Stimulated activated CD8-positive, alpha-beta memory T cell treated with anti-CD3 and anti-CD28 coated beads, Interleukin-15, amount 100 ng/mL, for 48 hours (primary cell): Measurements from ENCODE around the gene SLC23A3.

ENCODE experiments used
- DNase-seq, 2 donors: peaks; one replicate each; pipeline ENCODE4 v3.0.0-alpha.2; 2020; ENCODE audit warnings: low read depth in 2 of 2

SLC23A3 gene

DNA sequence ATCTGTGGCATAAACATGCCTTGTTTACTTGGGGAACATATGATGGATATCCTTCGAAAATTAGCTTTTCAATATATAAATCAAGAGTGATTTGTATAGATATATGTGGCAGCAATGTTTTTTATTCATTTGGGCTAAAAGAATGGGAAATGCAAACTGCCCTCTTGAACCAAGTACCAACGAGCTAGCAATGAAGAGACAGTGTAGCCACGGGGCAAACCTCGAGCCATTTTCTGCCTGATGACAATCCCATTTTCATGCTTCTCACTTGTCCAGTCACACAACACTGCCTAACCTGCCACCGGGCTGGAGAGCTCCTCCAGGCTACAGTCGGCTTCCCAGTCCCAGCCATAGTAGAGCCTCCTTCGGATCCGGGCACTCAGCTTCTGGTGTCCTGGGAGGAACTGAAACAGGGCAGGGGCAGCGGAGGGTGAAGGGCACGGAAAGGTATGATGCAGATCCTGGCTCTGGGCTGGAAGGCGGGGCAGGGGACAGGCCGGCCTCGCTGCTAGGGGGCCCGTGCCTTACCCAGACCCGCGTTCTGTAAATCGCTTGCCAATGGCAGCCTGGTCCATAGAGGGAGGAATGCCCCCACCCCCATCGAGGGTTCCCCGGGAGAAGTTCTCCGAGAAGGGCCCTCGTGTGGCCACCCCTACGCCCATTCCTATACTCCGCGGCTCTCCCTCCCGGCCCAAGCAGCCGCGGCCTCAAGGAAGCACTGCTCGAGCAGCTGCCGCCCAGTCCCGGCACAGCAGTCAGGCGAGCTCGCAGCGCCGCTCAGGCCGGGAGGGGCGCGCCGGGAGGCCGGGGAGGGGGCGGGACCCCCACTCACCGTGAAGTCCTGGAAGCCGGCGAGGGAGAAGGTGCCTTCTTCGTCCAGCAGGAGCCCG lies 6.3 kb upstream of the SLC23A3 start:
- DNase-seq = no peak

DNA sequence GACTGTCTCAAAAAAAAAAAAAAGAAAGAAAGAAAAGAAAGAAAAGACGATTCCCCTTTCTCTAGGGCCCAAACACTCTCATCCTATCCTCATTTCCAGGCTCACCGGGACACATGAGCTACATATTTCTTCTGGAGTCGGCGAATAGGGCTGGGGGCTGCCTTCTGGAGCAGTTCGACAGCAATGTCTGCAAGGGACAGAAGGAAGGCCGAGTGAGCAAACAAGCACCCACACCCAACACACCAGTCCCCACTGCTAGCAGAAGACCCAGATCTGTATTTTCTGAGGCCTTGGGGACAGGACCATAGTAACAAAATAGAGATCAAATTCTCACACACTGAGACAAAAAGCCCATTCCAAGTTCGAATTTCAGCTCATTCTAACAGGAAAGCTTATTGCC lies 5.7 kb upstream of the SLC23A3 start:
- DNase-seq = no peak

DNA sequence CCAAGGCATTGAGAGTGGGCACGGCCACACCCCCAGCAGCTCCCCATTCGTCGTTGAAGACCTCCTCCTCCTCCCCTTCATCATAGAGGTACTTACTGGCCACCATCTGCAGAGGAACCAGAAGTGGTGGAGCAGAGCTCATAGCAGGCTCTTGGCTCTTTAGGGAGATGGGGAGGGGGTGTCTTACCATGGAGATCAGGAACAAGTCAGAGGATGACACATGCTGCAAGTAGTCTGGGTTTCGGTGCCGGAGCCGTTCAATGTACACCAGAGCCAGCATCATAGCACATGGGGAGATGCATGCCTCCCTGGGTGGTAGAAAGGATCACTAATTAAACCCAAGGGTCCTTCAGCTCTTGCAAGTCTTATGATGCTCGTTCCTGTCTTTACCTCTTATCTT lies 5.0 kb upstream of the SLC23A3 start:
- DNase-seq = no peak

DNA sequence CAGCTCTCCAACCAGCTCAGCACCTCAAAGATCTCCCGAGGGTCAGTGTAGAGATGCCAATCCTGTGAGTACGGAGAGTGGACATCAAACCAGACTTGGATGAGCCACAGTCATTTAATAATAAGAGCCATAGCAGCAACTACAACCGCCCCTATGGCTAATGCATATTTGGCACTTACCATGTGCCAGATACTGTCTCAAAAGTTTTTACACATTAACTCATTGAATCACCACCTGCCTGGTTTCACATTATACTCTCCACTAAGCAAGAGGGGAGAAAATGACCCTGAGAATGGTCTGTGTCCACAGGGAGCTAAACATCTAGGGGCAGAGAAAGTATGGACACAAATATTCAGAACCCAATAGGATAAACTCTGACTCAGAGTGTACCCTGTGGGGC lies 4.3 kb upstream of the SLC23A3 start:
- DNase-seq = no peak

DNA sequence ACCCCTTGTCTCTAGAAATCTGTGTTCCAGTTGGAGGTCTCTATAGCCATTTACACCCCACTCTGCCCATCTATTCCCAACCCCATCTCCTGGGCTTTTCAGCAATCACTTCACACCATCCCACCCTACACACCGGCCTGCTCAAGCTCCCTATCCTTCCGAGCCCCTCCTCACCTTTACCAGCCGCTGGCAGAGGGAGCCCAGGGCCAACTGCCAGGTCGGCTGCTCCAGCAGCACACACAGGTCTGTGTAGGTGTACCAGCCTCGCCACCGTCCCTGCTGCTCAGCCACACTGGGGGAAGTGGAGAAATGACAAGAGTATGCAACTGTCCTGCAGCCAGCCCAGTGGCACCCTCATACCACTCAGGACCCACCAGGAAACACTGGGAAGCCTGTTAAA lies 3.3 kb upstream of the SLC23A3 start:
- DNase-seq = no peak

DNA sequence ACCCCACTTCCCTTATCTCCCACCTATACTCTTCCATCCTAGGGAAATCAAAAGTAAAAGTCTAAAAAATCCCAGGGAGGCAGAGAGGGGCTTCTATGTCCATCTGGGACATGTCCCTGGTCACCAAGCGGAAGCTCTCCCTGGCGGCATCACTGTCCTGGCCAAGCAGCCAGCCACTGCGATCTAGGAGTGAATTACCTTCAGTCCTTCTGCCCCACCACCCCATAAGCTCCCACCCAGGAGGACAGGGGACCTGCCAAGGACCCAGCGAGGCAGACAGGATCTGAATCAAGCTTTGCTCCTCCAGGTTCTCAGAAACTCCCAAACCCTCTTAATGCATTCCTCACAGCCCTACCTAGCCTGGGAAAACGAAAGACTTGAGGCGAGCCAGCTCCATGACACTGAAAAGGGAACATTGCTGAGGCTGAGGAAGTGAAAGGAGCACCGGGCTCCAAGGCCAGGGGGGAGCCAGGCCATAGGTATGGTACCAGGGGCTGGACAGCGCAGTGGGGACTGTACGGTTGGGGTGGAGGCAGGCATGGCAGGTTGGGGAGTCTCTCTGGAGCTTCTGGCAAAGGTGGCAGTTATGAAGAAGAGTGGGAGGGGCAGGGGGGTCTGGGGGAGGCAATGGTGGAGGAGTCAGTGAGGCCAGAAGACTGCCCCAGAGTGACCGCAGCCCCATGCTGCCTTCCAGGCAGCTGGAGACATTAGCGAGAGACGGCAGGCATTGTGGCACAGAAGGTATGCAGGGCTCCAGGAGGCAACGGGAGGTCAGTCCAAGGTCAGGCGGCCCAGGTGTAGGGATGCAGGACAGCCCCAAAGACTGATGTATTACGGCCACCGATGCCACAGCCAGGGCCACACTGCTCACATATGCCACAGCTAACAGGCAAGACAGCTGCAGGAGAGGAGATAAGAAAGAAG lies 2.7 kb upstream of the SLC23A3 start:
- no peak for DNase-seq

DNA sequence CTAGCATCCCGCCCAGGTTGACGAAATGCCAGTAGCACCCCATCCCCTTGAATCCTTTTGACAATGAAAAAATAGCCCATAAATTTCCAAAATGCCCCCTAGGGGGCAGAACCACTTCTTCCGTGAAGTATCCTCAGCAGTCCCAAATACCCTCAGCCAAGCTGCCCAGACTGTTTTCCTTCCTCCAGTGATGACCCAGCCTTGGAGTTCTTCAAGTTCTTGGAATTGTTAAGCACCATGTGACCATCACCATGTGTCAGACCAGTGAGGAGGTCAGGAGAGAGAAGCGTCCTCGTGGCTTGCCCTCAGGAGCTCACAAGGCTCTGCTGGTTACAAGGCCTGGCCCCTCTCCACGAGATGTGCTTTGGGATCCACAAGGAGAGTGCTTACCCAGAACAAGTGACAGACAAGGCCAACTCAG lies 1.4 kb upstream of the SLC23A3 start:
- no peak for DNase-seq

DNA sequence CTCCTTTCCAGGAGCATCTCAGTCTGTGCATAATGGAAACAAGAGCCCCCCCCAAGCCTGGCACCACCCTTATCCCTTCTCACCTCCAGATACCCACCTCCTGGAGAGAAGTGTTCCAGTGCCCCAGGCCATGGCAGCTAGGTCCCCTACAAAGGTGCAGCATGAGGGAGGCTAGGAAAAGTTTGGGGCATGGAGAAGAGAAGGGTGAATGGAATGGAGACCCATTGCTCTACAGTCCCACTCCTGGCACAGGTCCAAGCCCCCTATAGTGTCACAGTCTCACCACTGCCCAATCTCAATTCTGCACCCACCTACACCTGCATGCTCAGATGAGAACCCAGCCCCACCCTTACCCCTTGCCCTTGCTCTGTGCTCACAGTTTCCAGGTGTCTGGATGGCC lies 897 bp downstream of the SLC23A3 start:
- no peak for DNase-seq

DNA sequence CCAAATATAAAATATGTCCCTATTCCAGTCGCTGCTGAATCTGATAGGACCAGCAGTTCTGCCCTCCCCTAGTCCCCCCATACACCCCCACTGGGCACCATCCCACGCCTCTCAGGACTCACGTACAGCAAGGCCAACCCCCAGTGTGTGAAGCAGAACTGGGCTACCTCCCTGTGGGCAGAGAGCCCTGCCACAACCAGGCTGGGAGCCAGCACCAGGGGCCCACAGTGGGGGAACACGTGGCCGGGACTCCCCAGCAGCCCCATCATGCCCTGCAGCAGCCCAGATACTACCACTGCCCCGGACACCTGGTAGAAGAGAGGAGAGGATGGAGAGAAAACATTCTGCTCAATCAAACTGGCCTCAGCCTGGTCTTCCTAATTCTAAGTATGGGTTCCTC lies 1.3 kb downstream of the SLC23A3 start:
- no peak for DNase-seq

DNA sequence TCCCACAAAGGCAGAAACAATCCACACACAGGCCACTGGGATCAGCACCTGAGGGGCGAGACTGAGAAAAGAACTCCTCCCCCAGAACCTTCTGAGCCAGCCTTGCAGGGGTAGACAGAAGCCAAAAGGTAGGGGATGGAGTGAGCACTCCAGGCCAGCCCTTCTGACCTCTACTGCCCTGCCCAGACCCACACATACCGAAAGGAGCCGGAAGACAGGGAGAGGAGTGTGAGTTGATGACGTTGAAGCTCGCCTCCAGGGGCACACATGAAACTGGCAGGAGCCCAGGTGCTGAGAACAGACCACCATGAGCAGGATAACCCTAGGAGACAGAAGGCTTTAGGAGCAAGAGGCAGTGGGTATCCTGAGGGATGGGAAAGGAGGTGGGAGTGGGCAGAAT lies 1.8 kb downstream of the SLC23A3 start:
- no peak for DNase-seq

DNA sequence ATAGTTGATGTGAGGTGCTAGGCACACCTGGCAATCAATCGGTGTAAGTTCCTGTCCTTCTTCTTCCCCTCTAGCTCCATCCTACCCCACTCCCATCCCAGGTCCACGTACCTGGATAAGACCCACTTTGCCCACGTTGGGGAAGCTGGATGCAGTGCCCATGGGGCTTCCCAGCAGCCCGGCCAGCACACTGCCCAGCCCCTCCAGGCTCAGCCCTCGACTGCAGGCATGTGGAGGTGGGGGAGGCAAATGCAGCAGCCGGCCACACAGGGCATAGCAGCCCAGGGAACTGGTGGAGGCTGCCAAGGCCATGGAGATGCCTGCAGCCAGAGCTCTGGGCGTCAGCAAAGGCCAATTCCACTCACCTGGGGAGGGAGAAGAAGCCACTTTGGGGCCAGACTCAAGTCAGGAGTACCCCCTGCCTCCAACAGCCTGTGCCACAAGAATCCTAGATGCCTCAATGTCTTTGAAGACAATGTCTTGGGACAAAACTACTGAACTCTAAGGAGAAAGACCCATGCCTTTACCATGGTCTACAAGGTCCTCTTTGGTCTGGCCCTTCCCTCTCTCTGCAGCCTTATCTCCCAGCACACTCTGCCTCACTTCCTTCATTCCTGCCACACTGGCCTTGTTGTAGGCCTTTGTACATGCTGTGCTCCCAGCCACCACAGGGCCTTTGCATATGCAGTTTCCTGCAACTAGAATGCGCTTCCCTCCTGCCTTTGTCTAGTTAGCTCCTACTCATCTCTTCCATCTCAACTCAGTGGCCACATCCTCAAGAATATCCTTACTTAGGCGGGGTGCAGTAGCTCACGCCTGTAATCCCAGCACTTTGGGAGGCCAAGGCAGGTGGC lies 4.5 kb downstream of the SLC23A3 start:
- DNase-seq = no peak

DNA sequence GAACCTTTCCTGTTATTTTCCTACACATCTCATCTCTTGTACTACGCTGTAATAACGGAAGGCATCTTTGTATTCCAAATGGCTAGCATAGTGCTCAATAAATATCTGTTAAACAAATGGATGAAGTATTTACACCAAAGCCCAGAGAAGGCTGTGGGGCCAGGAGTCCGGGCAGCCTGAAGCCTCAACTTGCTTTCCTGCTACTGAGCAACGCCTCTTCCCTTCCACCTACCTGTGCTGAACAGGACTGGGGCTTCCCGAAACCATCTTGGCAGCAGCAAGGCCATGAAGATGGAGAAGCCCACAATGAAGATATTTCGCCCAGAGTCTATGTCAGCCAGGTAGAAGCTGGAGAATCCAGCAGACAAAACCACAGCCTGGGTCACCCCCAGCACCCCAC lies 6.7 kb downstream of the SLC23A3 start:
- DNase-seq = no peak

DNA sequence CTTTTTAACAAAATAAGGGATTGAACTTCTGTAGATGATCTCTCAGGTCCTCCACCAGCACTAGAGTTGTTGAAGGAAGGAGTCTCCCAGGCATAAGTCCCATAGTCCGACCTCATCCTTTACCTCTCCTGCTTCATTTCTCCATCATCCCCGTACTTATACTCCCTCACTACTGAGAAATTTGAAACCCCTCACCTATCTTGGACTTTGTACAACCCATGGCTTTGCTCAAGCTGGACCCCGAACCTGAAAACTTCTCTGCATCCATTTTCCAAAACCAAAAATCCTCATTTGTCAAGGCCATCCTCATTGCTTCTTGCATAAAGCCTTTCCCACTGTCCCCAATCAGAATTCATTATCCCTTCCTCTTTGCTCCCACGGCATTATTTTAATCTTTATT lies 8.7 kb downstream of the SLC23A3 start:
- no peak for DNase-seq

DNA sequence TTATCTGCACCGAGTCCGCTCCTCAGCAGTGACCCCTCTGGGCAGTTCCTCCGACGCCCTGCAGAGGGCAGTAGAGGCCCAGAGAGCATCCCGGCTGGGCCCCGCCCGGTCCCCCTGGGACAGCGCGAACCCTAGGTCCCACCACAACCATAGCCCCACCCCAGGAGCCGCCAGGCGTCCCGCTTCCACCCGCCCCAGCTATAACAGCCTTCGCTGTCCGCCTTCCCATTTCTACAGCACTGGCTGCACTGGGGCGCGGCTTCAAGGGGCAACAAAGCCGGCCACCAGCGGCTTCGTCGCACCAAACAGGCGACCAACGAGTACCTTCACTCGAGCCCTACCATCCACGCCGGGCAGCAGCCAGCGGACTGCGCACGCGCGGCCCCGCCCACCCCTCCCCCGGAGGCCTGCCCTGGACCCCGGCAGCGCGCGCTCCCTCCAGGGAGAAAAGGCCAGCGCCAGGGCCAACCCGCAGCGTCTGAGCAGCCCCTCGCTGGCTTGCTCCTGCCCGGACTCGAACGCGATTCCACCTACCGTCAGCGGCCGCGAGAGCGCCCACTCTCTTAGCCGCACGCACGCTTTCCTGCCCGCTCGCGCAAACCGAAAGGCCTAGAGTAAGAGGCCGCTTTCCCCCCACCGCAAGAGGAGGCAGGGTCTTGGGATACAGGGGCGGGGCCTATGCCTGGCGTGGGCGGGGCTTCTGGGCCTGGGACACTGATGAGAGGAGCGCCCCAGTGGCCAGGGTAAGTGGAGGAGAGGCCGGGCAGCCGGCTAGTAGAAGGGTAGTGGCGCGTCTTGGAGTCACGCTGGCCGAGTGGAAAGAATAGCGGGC lies 9.4 kb downstream of the SLC23A3 start, which contains the start of gene NHEJ1:
Gene NHEJ1, minus strand, starts transcription at position 630 of the 832 bp plus-strand sequence. CDS start 2,453 bp downstream, outside the sequence.
- peak; percentile 87 to 88 for DNase-seq

DNA sequence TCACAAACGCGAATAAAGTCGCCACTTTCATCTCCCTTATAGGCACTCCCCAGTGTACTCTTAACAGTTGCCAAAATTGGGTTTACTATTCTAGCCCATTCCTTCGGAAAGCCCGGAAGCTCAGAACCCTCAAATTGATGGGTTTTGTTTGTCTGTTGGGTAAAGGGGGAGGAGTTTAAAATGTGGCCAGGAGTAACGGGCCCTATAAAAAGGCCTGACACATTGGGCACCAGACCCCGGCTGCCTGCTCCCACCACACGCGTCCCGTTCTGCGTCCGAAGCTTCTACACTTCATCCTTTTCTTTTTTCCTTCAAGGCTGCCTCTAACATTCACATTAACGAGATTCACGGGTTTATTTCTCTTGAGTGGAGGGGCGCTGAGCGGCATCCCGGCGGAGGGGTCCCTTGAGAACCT lies 10.1 kb downstream of the SLC23A3 start:
- DNase-seq = no peak

DNA sequence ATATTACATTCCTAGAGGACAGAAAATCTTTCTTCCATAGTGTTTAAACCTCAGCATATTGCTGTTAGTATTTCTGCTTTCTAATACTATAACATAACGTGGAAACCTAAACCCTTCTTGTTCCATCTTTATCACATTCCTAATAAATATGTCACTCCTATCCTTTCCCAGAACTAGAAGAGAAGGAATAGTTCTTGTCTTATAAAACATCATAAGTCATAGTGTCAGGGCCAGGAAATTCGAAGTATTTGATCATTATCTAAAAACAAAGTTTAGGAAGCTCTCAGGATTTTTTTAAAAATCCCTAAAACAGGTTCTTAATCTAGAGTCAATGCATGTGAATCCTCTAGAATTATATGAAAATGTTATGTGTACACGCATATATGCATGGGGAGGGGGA lies 11.2 kb downstream of the SLC23A3 start:
- no peak for DNase-seq

DNA sequence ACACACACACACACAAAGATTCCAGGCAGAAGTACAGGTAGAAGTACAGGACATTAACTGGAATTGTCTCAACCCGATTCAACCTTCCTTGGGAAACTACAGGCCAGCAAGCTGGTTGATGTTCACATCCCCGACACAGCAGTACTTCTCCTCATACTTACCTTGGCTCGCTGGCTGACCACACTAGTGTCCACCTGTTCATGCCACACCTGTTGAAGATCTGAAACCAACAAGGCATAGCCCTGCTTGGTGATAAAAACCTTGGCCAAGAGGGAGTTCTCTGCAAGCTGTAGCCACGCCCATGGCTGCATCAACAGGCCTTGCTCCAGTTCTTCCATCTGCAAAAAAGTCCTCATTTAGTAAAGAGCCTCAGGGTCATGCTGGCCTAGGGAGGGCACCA lies 11.8 kb downstream of the SLC23A3 start:
- no peak for DNase-seq

DNA sequence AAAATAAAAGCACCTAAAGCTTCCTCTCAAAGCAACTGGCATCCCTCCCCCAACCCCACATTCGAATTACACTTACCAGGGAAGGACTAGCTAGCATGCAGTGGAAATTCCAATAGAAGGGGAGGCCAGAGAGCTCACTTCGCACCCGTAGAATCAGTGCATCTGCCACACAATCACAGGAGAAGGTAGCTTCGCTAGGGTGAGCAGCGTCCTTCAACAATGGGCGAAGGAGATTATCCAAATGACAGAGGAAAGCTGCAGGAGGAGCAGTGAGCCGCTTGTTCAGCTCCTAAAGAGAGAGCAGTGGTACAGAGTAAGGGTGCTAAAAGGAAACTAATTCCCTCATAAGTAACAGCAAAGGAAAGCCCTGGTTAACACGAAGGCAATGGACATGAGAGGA lies 12.4 kb downstream of the SLC23A3 start:
- no peak for DNase-seq

DNA sequence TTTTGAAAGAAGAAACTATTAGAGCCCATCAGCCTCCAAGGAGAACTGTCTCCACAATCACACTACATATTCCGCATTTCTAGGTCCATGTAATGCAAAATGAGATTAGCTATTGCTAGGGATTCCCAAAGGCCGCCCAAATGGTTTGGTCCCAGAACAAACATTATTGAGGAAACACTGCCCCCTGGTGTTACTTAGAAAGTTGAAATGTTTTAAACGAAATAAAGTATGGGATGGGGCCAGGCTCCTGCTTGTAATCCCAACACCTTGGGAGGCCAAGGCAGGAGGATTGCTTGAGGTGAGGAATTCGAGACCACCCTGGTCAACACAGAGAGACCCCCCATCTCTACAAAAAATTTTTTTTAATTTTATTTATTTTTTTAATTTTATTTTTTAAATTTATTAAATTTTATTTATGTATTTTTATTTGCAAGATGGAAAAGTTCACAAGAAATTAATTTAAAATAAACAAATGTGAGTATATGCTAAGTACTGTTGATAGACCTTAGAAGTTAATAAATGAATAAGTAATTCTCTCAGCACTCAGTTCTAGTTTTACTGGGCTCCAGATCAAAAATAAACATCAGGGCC lies 14.7 kb downstream of the SLC23A3 start:
- peak in 1 of 2 donors; percentile 4 for DNase-seq

DNA sequence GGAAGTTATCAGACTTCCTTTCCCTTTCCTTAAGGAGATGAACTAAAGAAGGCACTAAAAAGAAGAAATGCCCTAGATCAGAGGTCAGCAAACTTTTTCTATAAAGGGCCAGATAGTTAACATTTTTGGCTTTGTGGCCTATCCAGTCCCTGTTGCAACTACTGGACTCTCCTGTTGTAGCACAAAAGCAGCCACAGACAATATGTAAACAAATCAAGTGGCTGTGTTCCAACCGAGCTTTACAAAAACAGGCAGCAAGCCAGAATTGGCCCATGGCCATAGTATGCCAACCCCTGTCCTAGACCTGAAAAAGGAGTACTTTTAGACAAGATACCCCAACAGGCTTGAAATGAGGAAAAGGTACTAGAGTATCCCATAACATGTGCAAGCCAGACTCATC lies 20.2 kb downstream of the SLC23A3 start:
- DNase-seq = no peak
